AG09319 (cell line): ENCODE data around the gene ANXA11.
A peak's percentile ranks its signal among the peaks of the same experiment; 100 is the strongest.

ENCODE experiments used
- DNase-seq: peaks from one replicate; pipeline ENCODE4 v3.0.0-alpha.2; 2010; ENCODE audit warnings: low read depth; ENCODE audit errors: extremely low read depth
- TF ChIP-seq, protein P1 (sequence below): IDR thresholded peaks from 2 replicates; pipeline ENCODE4 v1.5.1; 2011; ENCODE audit warnings: low read depth, mild to moderate bottlenecking, inconsistent platforms, low read length, moderate library complexity

Gene ANXA11

DNA sequence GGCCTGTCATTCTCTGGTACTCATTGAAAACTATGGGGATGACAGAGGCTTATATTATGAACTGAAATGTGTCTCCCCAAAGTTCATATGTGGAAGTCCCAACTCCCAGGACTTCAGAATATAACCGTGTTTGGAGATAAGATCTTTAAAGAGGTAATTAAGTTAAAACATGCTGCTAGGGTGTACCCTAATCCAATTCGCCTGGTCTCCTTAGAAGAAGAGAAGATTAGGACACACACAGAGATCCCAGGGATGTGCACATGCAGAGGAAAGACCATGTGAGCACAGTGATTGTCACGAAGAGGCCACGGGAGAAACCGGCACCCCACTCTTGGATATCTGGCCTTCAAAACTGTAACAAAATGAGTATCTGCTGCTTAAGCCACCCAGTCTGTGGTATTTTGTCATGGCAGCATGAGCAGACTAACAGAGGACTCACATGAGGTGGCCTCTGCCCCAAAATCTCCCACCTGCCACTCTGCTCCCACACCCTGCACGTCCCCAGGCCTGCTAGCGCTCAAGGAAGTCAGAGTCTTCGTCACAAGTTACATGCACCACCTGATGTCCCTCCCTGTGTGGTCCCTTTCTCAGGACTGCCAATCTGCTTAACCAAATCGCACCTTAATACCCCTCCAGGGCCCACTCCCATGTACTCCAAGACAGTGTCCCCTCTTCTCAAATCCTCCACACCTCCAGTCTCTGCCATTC lies 46.0 kb downstream of the ANXA11 start:
- DNase-seq: no peak

DNA sequence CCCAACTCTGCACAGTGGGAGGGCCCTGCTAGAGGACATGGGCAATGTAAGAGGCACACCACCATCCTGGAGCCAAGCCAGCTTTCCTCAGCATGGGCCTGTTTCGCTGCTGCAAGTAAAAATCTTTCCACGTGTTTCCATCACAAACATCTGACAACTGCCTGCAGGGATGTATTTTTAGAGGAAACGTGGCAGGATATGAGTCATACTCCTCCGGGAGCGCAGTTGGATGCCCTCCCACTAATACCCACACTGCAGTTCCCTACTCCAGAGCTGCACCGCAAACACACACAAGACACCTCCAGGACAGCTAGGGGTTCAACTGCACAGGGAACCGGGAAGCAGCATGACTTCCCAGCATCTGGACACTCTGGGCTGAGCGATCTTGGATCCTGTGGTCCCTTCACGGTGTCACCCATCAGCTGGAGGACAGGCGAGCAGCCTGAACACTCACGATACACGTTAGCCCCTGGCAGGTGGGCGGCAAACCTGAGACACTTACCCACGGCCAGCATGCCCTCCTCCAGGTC lies 46.7 kb downstream of the ANXA11 start:
- TF ChIP-seq, protein P1, sequence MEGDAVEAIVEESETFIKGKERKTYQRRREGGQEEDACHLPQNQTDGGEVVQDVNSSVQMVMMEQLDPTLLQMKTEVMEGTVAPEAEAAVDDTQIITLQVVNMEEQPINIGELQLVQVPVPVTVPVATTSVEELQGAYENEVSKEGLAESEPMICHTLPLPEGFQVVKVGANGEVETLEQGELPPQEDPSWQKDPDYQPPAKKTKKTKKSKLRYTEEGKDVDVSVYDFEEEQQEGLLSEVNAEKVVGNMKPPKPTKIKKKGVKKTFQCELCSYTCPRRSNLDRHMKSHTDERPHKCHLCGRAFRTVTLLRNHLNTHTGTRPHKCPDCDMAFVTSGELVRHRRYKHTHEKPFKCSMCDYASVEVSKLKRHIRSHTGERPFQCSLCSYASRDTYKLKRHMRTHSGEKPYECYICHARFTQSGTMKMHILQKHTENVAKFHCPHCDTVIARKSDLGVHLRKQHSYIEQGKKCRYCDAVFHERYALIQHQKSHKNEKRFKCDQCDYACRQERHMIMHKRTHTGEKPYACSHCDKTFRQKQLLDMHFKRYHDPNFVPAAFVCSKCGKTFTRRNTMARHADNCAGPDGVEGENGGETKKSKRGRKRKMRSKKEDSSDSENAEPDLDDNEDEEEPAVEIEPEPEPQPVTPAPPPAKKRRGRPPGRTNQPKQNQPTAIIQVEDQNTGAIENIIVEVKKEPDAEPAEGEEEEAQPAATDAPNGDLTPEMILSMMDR: no peak
- DNase-seq: peak; percentile 96

More for the DNA sequence above, 46.0 kb downstream of the ANXA11 start:
- TF ChIP-seq, protein P1: no peak

DNA sequence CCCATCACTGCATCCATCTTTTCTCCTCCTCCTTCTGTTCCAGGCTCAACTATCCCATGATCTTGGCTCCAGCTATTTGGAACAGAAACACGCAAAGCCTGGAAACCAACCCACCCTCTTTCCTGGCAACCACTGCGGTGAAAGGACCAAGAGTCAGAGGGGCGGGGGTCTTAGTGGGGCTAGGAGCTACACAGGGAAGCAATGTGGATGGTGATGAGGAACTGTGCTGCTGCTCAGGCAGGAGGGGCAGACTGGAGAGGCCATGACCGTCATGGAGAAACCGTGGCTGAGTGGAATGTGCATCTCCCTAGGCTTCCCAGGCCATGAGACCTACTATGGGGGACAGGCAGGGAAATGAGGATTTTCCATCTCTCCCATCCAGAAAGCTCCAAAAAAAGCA lies 47.2 kb downstream of the ANXA11 start:
- no peak for DNase-seq
- TF ChIP-seq, protein P1: no peak

DNA sequence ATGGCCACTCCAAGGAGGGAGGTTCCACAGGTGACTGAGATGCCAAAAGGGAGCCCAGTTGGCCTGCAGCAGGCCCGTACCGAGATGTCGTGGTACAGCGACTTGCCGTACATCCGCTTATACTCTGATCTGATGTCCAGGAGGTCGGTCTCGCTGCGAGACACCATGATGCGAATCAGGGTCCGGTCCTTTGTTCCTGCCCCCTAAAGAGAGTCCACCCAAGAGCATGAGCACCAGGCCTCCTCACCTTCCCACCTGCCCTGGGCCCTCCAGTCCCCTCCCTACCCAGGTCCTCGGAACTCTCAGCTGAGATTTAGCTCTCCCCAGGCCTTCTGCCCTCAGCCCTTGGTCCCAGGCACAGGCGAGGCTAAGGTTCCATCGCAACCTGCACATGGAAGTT lies 47.8 kb downstream of the ANXA11 start:
- TF ChIP-seq, protein P1: no peak
- DNase-seq: no peak

DNA sequence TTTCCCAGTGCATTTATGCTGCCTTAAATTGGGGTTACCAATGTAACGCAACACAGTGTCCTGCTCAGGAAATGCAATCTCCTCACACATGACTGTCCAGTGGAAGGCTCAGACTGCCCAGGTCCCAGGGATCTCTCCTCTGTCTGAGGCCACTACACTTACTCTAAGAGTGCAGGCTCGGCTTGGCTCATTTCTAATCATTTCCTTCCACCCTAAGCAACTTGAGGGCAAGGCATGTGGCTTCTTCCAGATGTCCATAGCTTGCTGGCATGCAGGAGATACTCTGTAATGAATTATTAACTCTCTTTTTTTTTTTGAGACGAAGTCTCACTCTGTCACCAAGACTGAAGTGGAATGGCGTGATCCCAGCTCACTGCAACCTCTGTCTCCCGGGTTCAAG lies 49.1 kb downstream of the ANXA11 start:
- TF ChIP-seq, protein P1: no peak
- DNase-seq: no peak

DNA sequence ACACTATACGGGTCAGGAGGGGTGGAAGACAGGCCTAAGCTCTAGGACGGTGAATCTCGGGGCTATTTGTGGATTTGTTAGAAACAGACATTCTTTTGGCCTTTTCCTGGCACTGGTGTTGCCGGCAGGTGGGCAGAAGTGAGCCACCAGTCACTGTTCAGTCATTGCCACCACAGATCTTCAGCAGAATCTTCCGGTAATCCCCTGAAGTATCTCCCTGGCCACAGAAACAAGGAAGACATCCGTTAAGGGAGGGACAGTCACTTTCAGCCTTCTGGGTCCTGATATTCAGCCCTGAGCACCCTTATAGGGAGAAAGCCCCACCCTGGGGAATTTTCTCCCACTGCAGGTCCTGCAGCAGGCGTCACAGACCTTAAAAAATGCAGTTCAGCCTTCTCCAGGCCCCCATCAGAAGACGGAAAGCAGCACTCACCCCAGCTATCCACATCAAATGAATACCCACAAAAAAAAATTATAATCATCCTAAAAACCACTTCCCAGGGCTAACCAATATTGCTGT lies 49.6 kb downstream of the ANXA11 start:
- TF ChIP-seq, protein P1: no peak
- DNase-seq: no peak

DNA sequence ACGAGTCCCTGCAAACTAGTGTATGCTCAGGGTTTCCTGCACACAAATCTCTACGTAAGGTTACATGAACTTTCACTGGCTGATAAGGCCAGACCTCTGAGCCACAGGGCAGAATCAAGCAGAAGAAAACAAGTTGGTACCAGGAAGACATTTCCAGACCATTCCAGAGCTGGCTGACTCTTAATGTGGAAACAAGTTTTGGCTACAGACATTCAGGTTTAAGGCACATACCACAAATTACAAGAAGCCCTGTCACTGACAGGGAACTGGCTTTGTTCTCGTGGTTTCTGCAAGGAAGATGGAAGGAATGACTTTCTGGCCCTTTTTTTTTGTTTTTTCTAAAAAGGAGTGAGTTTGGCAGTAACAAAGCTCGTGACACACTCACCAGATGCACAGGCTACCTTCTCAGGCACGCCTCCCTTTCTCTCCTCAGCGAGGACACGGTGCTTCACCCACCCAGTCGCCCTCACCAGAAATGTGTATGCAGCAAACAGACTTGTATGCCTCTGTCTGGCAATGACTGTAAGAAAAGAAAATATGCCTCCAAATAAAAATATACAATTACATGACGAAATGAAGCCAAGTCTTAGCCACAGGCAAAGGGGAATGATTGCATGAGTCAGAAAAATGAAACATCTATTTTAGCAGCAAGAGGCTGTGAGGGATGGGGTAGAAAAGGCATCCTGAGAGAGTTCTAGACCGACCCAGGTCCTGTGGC lies 50.2 kb downstream of the ANXA11 start:
- DNase-seq: peak; percentile 93
- TF ChIP-seq, protein P1: no peak
